HepG2 (cell line): ENCODE results near the gene AARSD1. TPM values are rescaled to one million over a fixed set of nuclear protein-coding genes. Genes with fewer than 3 reads are reported as not detected.
A peak's percentile ranks its signal among the peaks of the same experiment; 100 is the strongest.

Experiments
- ATF1 ChIP-seq: IDR thresholded peaks from 2 replicates; pipeline ENCODE4 v1.6.1; 2016; ENCODE audit warnings: mild to moderate bottlenecking, control low read depth
- BCL3 ChIP-seq: sonication (generic); formaldehyde crosslinking; IDR thresholded peaks from 2 replicates; pipeline ENCODE4 v1.5.1; 2020; ENCODE audit warnings: mild to moderate bottlenecking, missing genetic modification reagents, moderate library complexity
- ERF ChIP-seq: IDR thresholded peaks from 2 replicates; pipeline ENCODE4 v1.6.1; 2018; ENCODE audit warnings: missing biosample characterization, missing genetic modification reagents
- GABPB1 ChIP-seq: IDR thresholded peaks from 2 replicates; pipeline ENCODE4 v1.6.1; 2016; ENCODE audit warnings: mild to moderate bottlenecking, missing genetic modification reagents, moderate library complexity, missing compliant biosample characterization
- GATA4 ChIP-seq: sonication (generic); IDR thresholded peaks from 2 replicates; pipeline ENCODE4 v1.6.1; 2016; ENCODE audit warnings: antibody characterized with exemption, low read depth, borderline replicate concordance
- GLI4 ChIP-seq: sonication (generic); formaldehyde crosslinking; IDR thresholded peaks from 2 replicates; pipeline ENCODE4 v1.5.1; 2020; ENCODE audit warnings: missing genetic modification reagents, mild to moderate bottlenecking, moderate library complexity, borderline replicate concordance
- GLMP ChIP-seq: sonication (generic); formaldehyde crosslinking; IDR thresholded peaks from 2 replicates; pipeline ENCODE4 v1.9.0; 2021; ENCODE audit warnings: missing genetic modification reagents, mild to moderate bottlenecking, borderline replicate concordance
- GTF2F1 ChIP-seq: fragments of 150-350 bp; IDR thresholded peaks from 2 replicates; pipeline ENCODE4 v1.6.1; 2014; ENCODE audit warnings: low read length
- HDAC2 ChIP-seq: sonication (generic); formaldehyde crosslinking; IDR thresholded peaks from 2 replicates; pipeline ENCODE4 v1.4.0; 2020; ENCODE audit warnings: missing genetic modification reagents
- JUN ChIP-seq: sonication (generic); formaldehyde crosslinking; IDR thresholded peaks from 2 replicates; pipeline ENCODE4 v1.4.0; 2020; ENCODE audit warnings: mild to moderate bottlenecking, missing genetic modification reagents
- KDM1A ChIP-seq: IDR thresholded peaks from 2 replicates; pipeline ENCODE4 v1.6.1; 2016; ENCODE audit warnings: missing compliant biosample characterization
- KDM2A ChIP-seq: sonication (generic); formaldehyde crosslinking; IDR thresholded peaks from 2 replicates; pipeline ENCODE4 v1.4.0; 2020; ENCODE audit warnings: low read depth, missing genetic modification reagents, borderline replicate concordance
- KMT2A ChIP-seq: sonication (generic); formaldehyde crosslinking; IDR thresholded peaks from 2 replicates; pipeline ENCODE4 v1.4.0; 2020; ENCODE audit warnings: missing genetic modification reagents
- MXD1 ChIP-seq: sonication (generic); formaldehyde crosslinking; IDR thresholded peaks from 2 replicates; pipeline ENCODE4 v1.4.0; 2020; ENCODE audit warnings: mild to moderate bottlenecking, missing genetic modification reagents
- MYC ChIP-seq: sonication (generic); formaldehyde crosslinking; IDR thresholded peaks from 2 replicates; pipeline ENCODE4 v1.9.0; 2021; ENCODE audit warnings: missing genetic modification reagents, borderline replicate concordance
- POGZ ChIP-seq: sonication (generic); formaldehyde crosslinking; IDR thresholded peaks from 2 replicates; pipeline ENCODE4 v1.4.0; 2020; ENCODE audit warnings: mild to moderate bottlenecking, missing genetic modification reagents
- RARA ChIP-seq: IDR thresholded peaks from 2 replicates; pipeline ENCODE4 v1.6.1; 2016; ENCODE audit warnings: missing genetic modification reagents, missing compliant biosample characterization
- RXRA ChIP-seq: sonication (generic); formaldehyde crosslinking; IDR thresholded peaks from 2 replicates; pipeline ENCODE4 v1.5.1; 2020; ENCODE audit warnings: missing genetic modification reagents
- SALL1 ChIP-seq: sonication (generic); formaldehyde crosslinking; IDR thresholded peaks from 2 replicates; pipeline ENCODE4 v1.8.0; 2022; ENCODE audit warnings: mild to moderate bottlenecking, missing genetic modification reagents
- SOX5 ChIP-seq: IDR thresholded peaks from 2 replicates; pipeline ENCODE4 v1.6.1; 2016; ENCODE audit warnings: borderline replicate concordance
- ZBTB20 ChIP-seq: sonication (generic); formaldehyde crosslinking; IDR thresholded peaks from 2 replicates; pipeline ENCODE4 v1.8.1; 2023; ENCODE audit warnings: missing genetic modification reagents, low read depth, mild to moderate bottlenecking, borderline replicate concordance
- ZKSCAN5 ChIP-seq: sonication (generic); formaldehyde crosslinking; IDR thresholded peaks from 2 replicates; pipeline ENCODE4 v1.5.1; 2020; ENCODE audit warnings: mild to moderate bottlenecking, missing genetic modification reagents
- ZMYM3 ChIP-seq: sonication (generic); formaldehyde crosslinking; IDR thresholded peaks from 2 replicates; pipeline ENCODE4 v1.5.1; 2020; ENCODE audit warnings: mild to moderate bottlenecking, missing genetic modification reagents
- ZNF232 ChIP-seq: sonication (generic); formaldehyde crosslinking; IDR thresholded peaks from 2 replicates; pipeline ENCODE4 v1.4.0; 2020; ENCODE audit warnings: missing genetic modification reagents, borderline replicate concordance
- ZNF460 ChIP-seq: sonication (generic); formaldehyde crosslinking; IDR thresholded peaks from 2 replicates; pipeline ENCODE4 v1.5.1; 2020; ENCODE audit warnings: missing genetic modification reagents, mild to moderate bottlenecking, borderline replicate concordance
- ZNF740 ChIP-seq: sonication (generic); formaldehyde crosslinking; IDR thresholded peaks from 2 replicates; pipeline ENCODE4 v1.4.0; 2020; ENCODE audit warnings: missing genetic modification reagents
- ZNF746 ChIP-seq: sonication (generic); formaldehyde crosslinking; IDR thresholded peaks from 2 replicates; pipeline ENCODE4 v1.8.0; 2022; ENCODE audit warnings: mild to moderate bottlenecking, missing genetic modification reagents
- ZNF891 ChIP-seq: sonication (generic); formaldehyde crosslinking; IDR thresholded peaks from 2 replicates; pipeline ENCODE4 v1.5.0; 2020; ENCODE audit warnings: mild to moderate bottlenecking, missing genetic modification reagents
- polyA plus RNA-seq, 8 experiments: library from polyadenylated mRNA; depleted of rRNA in 3 of 8; stranded (reverse) in 7 of 8; unstranded in 1 of 8; fragments of >200 nt; fragmentation: Illumina TruSeq in 4 of 8; extraction: Trizol in 4 of 8; gene quantifications; 2 replicates each; pipeline versions ENCODE4 v1.2.1 to v1.2.3, GENCODE V29; 2011 to 2016; ENCODE audit warnings: low read depth in 4 of 8, missing spikeins in 1 of 8, mixed read lengths in 1 of 8; ENCODE audit not compliant: insufficient read depth in 1 of 8
- total RNA-seq, 5 experiments: library from RNA; depleted of rRNA; stranded (reverse); fragments of >200 nt; fragmentation: Illumina TruSeq; extraction: Trizol; gene quantifications; 2 replicates each; pipeline ENCODE4 v1.2.3, GENCODE V29; 2016; ENCODE audit warnings: low read depth in 1 of 5

The AARSD1 gene
- total and polyA plus RNA-seq, 2 of the 13 experiments (the other 11 are each of a cell fraction or from before 2014, with no cell fraction given) = 24.7 to 29.3 TPM

GRCh38 chr17:42920106-42920900 lies 44.0 kb downstream of the AARSD1 start (continued):
- TF ChIP-seq MYC (CRISPR knock-in tag) (no peak), SOX5 (CRISPR knock-in tag) (peak; percentile 71), GATA4 (no peak), KDM1A (CRISPR knock-in tag) (peak; percentile 41; the same call in 1 of the 2 replicates), RARA (peak; percentile 42; the same call in 1 of the 2 replicates), KDM2A (CRISPR knock-in tag) (peak; percentile 37; the same call in 1 of the 2 replicates), ZBTB20 (peak; percentile 26; the same call in 1 of the 2 replicates), BCL3 (CRISPR knock-in tag) (peak; percentile 45; the same call in 1 of the 2 replicates), SALL1 (peak; percentile 92), HDAC2 (CRISPR knock-in tag) (peak; percentile 80), GABPB1 (no peak), ZNF460 (peak; percentile 9; the same call in 1 of the 2 replicates), MXD1 (CRISPR knock-in tag) (no peak), ATF1 (CRISPR knock-in tag) (no peak), JUN (CRISPR knock-in tag) (peak; percentile 23), POGZ (0 out of 2 replicates have a peak, but pooled peaks have one; percentile 53), GTF2F1 (no peak), ZNF232 (CRISPR knock-in tag) (no peak), GLMP (CRISPR knock-in tag) (no peak), ZNF746 (peak; percentile 41; the same call in 1 of the 2 replicates), ZNF891 (0 out of 2 replicates have a peak, but pooled peaks have one; percentile 56), ZMYM3 (peak; percentile 60; the same call in 1 of the 2 replicates), ZKSCAN5 (CRISPR knock-in tag) (no peak), KMT2A (CRISPR knock-in tag) (peak; percentile 49; the same call in 1 of the 2 replicates), GLI4 (no peak; the same call in 1 of the 2 replicates), ZNF740 (CRISPR knock-in tag) (no peak), ERF (CRISPR knock-in tag) (peak; percentile 48; the same call in 1 of the 2 replicates), RXRA (CRISPR knock-in tag) (peak; percentile 48; the same call in 1 of the 2 replicates)
